GM19468 (cell line): ENCODE data around the gene UBTD1.

Experiments used
- ATAC-seq: cut with Tn5 transposase; IDR thresholded peaks from one replicate; pipeline ENCODE4 v1.9.1; 2021; ENCODE audit warnings: mild to moderate bottlenecking, moderate library complexity, moderate number of reproducible peaks; ENCODE audit not compliant: unreplicated experiment; ENCODE audit errors: extremely low read depth

UBTD1 gene

GRCh38 chr10:97578171-97578844 is 79.6 kb downstream of the UBTD1 start:
- no peak for ATAC-seq

- ATAC-seq = no peak
Observed at GRCh38 chr10:97580421-97581367, 82.0 kb downstream of the UBTD1 start.

DNA sequence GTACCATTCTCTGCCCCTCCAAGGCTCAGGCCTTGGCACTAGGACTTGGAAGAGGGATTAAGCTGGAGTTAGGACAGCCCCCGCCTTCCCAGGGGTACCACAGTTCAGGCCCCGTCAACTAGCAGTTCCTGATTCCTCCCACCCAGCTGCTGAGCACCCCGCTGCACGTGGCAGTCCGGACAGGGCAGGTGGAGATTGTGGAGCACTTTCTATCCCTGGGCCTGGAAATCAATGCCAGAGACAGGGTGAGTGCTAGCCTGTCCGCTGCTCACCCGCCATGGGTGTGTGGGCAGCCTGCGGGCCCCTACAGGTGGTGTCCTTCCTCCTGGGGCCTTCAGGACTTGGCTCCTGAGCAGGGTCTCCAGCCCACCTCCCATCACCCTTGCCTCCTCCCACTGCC is 83.4 kb downstream of the UBTD1 start:
- ATAC-seq = no peak

GRCh38 chr10:97583476-97583875 is 84.8 kb downstream of the UBTD1 start:
- ATAC-seq = no peak

GRCh38 chr10:97584060-97584797 is 85.5 kb downstream of the UBTD1 start, which contains the start of gene HOGA1:
TSS of gene HOGA1 (plus strand) at chr10:97584389. CDS start at chr10:97584704, 315 bp downstream.
- ATAC-seq = peak; percentile 27

- ATAC-seq = no peak
Observed at GRCh38 chr10:97584798-97585438, 86.2 kb downstream of the UBTD1 start.

GRCh38 chr10:97585439-97585811 is 86.7 kb downstream of the UBTD1 start:
- no peak for ATAC-seq

- no peak for ATAC-seq
Observed at GRCh38 chr10:97587183-97587582, 88.5 kb downstream of the UBTD1 start.

DNA sequence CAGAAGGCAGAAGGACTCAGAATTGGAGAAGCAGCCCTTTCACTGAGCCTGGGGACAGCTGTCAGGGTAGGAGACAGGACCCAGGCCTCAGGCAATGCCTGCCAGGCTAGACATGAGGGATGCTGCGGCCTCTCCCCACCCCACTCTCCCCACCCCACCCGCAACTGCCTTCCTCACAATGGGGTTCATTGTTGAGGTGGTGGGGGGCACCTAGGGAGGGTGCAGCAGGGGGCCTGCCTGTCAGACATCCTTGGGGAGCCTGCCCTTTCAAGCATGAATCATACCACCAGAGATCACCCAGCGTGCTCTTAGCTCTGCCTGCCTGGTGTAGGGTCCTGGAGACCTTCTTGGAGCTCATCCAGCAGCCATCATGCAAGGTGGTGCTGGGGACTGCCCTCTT is 90.8 kb downstream of the UBTD1 start, which contains the start of gene C10orf62:
TSS of gene C10orf62 (plus strand) at position 243 of the 400 bp plus-strand sequence. CDS start 177 bp downstream, outside the sequence.
- ATAC-seq = no peak

- ATAC-seq = no peak
Observed at GRCh38 chr10:97590082-97590747, 91.5 kb downstream of the UBTD1 start.

GRCh38 chr10:97590748-97591495 is 92.2 kb downstream of the UBTD1 start:
- ATAC-seq = no peak

DNA sequence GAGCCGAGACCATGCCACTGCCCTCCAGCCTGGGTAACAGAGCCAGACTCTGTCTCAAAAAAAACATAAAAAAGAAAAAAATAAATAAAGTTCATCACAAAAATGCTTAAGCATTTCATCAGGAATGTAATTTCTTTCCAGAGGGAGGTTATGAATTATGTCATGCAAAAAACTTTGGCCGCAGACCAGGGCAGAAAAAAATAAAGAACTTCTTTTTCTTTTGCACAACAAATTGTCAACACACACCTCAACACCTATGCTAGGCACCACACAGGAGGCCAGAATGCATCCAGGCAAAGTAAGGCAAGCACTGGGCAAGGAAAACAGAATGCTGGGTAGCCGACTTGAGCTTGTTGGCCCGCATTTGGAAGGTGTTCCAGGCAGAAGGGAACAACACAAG is 94.7 kb downstream of the UBTD1 start:
- ATAC-seq = no peak

DNA sequence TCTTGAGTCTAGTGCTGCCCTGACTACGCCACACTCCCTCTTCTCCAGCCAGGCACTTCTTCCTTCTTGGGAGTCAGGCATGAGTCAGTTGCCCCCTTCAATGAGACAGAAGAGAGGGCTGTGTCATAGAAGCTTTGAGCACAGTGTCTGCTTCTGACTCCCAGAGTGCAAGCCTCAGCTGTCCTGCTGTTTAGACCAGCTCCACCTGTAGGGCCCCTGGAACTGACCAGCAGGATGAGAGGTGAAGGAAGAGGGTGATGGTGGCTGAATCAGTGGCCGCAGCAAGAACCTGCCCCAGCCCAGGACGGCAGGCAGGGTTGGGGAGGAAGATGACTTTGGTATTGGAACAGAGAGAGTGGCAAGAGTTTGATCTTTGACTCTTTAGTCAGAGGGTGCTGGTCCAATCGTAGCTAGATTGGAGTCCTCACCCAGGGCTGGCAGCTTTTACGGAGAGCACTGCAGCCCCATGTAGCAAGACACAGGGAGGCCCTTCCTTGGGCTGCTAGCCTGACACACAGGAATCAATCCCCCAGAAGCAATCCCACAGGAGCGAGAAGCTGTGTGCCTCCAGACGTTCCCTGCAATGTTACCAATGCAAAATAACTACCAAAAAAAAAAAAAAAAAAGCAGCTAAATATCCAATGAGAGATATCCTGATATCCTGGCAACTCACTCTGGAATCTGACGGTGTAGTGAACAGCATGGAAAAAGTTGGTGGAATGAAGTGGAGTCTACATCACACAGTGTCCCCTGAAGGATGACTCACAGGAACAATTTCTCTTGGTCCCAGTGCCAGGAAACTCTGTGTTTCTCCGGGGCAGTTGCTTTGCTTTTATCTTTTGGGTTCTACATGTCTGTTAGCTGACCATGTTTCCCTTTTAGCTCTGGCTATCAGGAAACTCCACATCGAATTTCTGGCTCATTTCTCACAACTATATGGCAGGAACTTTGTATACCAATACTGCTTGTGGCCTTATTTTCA is 97.7 kb downstream of the UBTD1 start:
- no peak for ATAC-seq

DNA sequence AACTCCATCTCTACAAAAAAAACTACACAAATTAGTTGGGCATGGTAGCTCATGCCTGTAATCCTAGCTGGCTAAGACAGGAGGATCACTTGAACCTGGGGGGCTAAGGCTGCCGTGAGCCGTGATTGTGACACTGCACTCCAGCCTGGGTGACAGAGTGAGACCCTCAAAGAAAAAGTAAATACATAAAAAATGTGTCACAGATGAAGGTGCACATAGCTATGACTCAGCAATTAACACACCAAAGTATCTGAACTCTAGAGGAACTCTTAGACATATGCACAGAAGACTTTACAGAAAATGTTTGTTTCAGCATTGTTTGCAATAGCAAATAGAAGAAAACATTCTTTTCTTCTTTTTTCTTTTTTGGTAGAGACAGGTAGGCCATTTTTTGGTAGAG is 99.1 kb downstream of the UBTD1 start:
- no peak for ATAC-seq

DNA sequence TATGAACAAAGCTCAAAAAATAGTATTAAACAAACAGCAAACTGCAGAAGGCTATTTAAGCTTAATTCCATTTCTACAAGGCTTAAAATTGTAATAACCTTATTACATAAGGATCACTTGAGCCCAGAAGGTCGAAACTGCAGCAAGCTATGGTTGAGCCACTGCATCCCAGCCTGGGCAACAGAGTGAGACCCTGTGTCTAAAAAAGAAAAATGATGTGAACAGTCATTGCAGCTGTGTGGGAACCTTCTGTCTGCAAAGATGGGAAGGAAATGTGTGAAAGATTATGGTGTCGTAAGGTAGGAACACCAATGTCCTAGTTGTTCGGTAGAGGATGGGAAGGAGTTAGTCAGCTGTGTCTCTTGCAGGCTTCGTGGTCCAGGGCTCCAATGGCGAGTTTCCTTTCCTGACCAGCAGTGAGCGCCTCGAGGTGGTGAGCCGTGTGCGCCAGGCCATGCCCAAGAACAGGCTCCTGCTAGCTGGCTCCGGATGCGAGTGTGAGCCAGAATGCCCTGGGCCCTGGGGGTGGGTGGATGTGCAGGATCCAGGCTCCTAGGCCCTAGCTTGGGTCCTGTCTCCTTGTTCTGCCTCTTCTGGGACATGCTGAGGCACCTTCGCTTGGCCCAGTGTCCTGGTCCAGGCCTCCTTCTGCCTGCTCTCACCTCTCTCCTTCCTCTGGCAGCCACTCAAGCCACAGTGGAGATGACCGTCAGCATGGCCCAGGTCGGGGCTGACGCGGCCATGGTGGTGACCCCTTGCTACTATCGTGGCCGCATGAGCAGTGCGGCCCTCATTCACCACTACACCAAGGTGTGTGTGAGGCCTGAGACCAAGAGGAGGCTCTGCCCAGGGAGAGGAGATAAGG is 99.9 kb downstream of the UBTD1 start:
- ATAC-seq = no peak

GRCh38 chr10:97599272-97599619 is 100.5 kb downstream of the UBTD1 start:
- ATAC-seq = no peak

GRCh38 chr10:97600616-97601015 is 101.9 kb downstream of the UBTD1 start:
- ATAC-seq = no peak
